ENCODE measurements around the gene KCNA5.

Gene KCNA5

GRCh38 chr12:5064913-5065490 is 21.3 kb downstream of the KCNA5 start:
- no peak for DNase-seq (ENCODE audit: low spot score)

- DNase-seq (ENCODE audit: low spot score) = no peak
These were observed 22.6 kb downstream of the KCNA5 start for GRCh38 chr12:5066251-5066650.

DNA sequence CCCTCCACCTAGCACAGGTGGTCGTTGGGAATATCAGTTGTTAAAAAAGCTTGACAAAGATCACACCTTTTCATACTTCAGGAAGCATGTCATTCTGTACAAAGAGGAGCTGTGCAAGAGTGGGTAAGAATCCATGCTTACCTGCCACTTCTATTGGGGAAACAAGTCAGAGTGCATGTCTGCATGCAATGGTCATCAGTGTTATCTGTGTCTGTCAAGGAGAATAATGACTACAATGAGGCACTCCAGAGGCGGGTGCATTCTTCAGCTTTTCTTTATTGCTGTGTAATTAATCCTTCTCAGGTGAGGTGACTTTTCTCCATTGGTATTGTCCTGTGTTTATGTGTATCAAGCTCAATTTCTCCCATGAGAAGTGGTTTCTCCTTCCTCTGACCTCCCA is 24.4 kb downstream of the KCNA5 start:
- DNase-seq (ENCODE audit: low spot score) = no peak

DNA sequence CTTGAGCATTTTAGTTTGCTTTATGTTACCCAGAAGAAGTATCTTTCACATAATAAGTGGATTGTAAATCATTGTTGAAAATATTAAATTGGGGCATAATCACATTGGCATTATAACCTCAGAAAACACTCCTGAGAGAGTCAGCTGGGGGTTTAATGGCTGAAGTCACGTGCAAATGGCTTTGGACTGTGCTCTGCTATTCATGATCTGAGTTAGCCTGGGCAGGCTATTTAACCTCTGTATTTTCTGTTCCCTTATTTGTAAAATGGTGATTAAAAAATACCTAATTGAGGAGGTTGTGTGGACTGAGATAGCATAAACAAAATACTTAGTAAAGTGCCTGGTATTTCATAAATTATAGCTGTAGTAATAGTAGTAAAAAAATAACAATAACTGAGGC is 24.9 kb downstream of the KCNA5 start:
- no peak for DNase-seq (ENCODE audit: low spot score)

DNA sequence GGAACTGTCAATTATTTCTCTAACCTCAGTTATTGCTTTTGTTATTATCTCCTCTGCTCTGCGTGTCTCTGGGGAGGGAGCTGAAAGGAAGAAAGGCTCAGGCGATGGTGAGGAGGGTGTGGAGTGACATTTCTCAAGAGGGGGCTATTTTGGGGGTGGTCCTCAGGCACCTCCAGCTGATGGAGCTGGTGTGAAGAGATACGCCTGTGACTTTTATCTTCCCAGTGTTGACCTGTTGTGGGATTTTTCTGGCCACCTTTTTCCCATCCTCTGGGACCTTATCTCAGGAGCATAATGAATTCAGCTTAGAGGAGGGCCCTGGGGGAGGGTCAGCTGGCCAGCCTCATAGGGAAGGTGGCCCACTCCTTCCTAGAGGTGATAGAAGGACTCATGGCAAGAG is 26.4 kb downstream of the KCNA5 start:
- DNase-seq (ENCODE audit: low spot score) = no peak

DNA sequence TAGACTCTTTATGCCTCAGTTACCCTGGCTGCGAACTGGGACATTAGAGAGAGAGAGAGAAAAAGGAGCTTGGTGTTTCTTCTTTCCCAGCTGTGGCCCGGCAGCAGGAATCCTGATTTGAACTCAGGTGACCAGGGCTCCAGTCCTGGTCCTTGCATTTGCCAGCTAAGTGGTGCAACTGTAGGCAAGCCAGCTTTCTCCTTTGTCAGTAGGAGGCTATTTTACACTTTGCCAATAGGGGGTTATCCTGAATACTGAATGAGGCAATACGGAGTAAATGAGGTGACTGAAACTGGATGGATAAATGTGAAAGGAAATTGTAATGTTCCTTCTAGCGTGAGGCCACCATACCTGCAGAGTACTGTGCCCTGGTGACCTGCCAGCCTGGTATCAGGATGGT is 27.8 kb downstream of the KCNA5 start:
- DNase-seq (ENCODE audit: low spot score) = no peak

- DNase-seq (ENCODE audit: low spot score) = no peak
These were observed 28.6 kb downstream of the KCNA5 start for GRCh38 chr12:5072311-5072710.

DNA sequence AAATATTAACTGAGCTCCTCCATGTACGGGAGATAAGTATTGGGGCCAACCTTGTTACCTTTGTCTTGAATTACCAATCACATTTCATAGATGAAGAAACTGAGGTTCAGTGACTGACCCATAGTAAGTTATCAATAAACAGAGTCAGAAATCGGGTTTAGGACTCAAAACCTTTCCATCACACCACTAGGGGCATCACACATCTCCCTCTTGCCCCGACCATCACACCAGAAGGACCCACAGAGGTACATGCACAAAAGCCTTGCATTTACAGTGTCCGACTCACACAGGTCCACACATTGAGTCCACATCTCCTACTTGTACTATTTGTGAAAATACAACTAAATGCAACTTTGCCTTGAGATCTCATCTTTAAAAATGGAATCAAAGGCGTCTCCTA is 29.4 kb downstream of the KCNA5 start:
- DNase-seq (ENCODE audit: low spot score) = no peak

DNA sequence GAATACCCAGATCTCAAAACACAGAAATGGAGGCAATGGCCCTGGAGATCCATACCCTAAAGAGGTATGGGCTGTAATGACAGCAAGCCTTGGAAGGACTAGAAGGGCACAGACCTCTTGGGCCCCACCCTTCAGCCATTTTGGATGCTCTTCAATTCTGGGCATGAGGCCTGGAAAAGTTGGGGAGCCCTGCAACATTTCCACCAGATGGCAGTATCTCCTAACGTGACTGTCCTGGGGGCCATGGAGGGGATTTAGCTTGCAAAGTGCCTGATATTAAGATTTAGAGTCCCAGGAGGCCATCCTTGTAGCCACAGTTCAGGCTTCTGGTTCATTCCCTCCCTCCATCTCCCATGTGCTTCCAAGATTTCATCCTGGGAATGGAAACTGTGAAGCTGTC is 30.2 kb downstream of the KCNA5 start:
- DNase-seq (ENCODE audit: low spot score) = no peak

DNA sequence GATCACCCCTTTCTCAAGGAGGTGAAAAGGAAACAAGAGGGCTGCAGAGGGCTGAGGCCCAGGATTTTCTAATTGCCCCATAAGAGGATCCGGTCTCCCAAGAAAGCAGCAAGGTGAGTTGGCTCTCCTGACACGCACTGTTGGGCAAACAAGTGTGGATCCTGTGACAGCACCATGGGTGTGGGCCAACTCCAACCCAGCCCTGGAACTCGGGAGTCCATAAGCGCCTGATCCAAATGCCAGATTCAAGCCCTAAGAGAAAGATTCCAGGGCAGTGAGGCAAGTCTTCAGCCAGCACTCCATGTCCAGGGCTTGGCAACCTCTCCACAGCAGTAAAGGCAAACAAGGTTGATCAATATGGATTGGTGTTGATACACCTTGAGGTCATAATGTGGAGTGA is 33.1 kb downstream of the KCNA5 start:
- DNase-seq (ENCODE audit: low spot score) = no peak

- no peak for DNase-seq (ENCODE audit: low spot score)
These were observed 34.7 kb downstream of the KCNA5 start for GRCh38 chr12:5078423-5078822.

- no peak for DNase-seq (ENCODE audit: low spot score)
These were observed 37.3 kb downstream of the KCNA5 start for GRCh38 chr12:5081016-5081415.

GRCh38 chr12:5083955-5084849 is 40.5 kb downstream of the KCNA5 start:
- DNase-seq (ENCODE audit: low spot score) = peak; percentile 61

- peak; percentile 31 for DNase-seq (ENCODE audit: low spot score)
These were observed 42.2 kb downstream of the KCNA5 start for GRCh38 chr12:5085896-5086295.

DNA sequence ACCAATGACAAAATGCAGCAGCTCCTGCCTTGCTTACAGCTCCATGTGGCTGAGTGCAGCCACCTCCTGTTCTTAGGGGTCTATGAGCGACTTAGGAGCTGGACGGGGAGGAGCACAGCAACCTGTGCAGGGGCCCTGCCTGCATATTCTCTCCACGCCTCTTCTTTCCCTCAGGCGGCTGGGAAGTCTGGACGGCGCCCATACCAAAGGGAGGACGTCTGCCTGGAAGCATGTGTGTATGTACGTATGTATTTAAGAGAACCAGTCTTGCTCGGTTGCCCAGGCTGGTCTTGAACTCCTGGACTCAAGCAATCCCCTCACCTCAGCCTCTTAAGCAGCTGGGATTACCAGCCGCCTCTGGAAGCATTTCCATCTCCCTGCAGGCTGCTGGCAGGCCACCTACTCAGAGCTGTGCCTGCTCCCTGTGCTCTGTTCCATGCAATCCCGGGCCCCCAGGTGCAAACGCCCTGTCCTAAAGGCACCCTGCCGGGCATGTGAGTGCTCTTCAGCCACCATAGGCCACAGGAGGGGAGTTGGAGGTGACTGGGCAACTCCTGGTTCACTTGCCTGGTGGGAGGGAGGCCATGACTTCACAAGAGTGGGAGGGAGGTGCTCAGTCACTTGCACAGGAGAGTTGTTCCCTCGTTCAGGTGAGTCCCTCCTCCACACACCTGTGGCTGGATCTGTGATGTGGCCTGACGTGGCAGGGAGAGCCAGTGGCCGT is 44.3 kb downstream of the KCNA5 start:
- no peak for DNase-seq (ENCODE audit: low spot score)

- peak; percentile 75 for DNase-seq (ENCODE audit: low spot score)
These were observed 45.0 kb downstream of the KCNA5 start for GRCh38 chr12:5088586-5089264.

- DNase-seq (ENCODE audit: low spot score) = no peak
These were observed 50.9 kb downstream of the KCNA5 start for GRCh38 chr12:5094551-5094950.

- no peak for DNase-seq (ENCODE audit: low spot score)
These were observed 51.3 kb downstream of the KCNA5 start for GRCh38 chr12:5094986-5095385.

Measured in LoVo (cell line).